Neuronal stem cell (in vitro differentiated cells): ENCODE measurements around the gene RGS6.

ENCODE experiments used
- DNase-seq: peaks from one replicate; pipeline ENCODE4 v3.0.0-alpha.2; 2013; ENCODE audit warnings: low spot score
- H2AFZ ChIP-seq: one replicate; pipeline ENCODE4 v1.6.1; 2013; ENCODE audit warnings: mild to moderate bottlenecking, low read length, inconsistent platforms
- H2AK5ac ChIP-seq: 2 replicates; pipeline ENCODE4 v1.6.1; 2013; ENCODE audit warnings: low read depth, mild to moderate bottlenecking, inconsistent platforms, low read length, moderate library complexity, mixed read lengths
- H2BK120ac ChIP-seq: 2 replicates; pipeline ENCODE4 v1.6.1; 2013; ENCODE audit warnings: low read depth, mild to moderate bottlenecking, inconsistent platforms, low read length, moderate library complexity, mixed read lengths
- H2BK12ac ChIP-seq: one replicate; pipeline ENCODE4 v1.6.1; 2013; ENCODE audit warnings: low read length, inconsistent platforms
- H2BK15ac ChIP-seq: 2 replicates; pipeline ENCODE4 v1.6.1; 2013; ENCODE audit warnings: mild to moderate bottlenecking, low read length, inconsistent platforms, mixed read lengths
- H2BK5ac ChIP-seq: one replicate; pipeline ENCODE4 v1.6.1; 2013; ENCODE audit warnings: inconsistent platforms, mild to moderate bottlenecking, low read length, moderate library complexity
- H3K14ac ChIP-seq: one replicate; pipeline ENCODE4 v1.6.1; 2013; ENCODE audit warnings: low read length, inconsistent platforms
- H3K18ac ChIP-seq: 2 replicates; pipeline ENCODE4 v1.6.1; 2013; ENCODE audit warnings: low read length, inconsistent platforms
- H3K23ac ChIP-seq: 2 replicates; pipeline ENCODE4 v1.6.1; 2013; ENCODE audit warnings: low read depth, mild to moderate bottlenecking, mixed read lengths, low read length, inconsistent platforms; ENCODE audit not compliant: poor library complexity
- H3K27ac ChIP-seq: replicated peaks from 3 replicates; pipeline ENCODE4 v1.5.1; 2013; ENCODE audit warnings: low read length, inconsistent platforms
- H3K27me3 ChIP-seq, 3 experiments: 2 replicates each; pipeline ENCODE4 v1.6.1; 2013; ENCODE audit warnings: low read length in 3 of 3, mild to moderate bottlenecking in 2 of 3, inconsistent platforms in 1 of 3, low read depth in 1 of 3, mixed read lengths in 1 of 3, moderate library complexity in 1 of 3; ENCODE audit not compliant: control insufficient read depth in 3 of 3, insufficient read depth in 3 of 3
- H3K36me3 ChIP-seq, 2 donors: replicated peaks in 1 of 2; 2 replicates each; pipeline ENCODE4 v1.6.1; 2013; ENCODE audit warnings: low read length in 2 of 2; ENCODE audit not compliant: control insufficient read depth in 2 of 2, insufficient read depth in 2 of 2
- H3K4ac ChIP-seq: 2 replicates; pipeline ENCODE4 v1.6.1; 2013; ENCODE audit warnings: inconsistent platforms, mild to moderate bottlenecking, low read length, moderate library complexity
- H3K4me1 ChIP-seq, 2 donors: 1 replicate in 1 of 2; 2 replicates in 1 of 2; pipeline ENCODE4 v1.6.1; 2013; ENCODE audit warnings: low read length in 2 of 2, low read depth in 1 of 2; ENCODE audit not compliant: control insufficient read depth in 2 of 2, insufficient read depth in 1 of 2
- H3K4me2 ChIP-seq: one replicate; pipeline ENCODE4 v1.6.1; 2013; ENCODE audit warnings: mild to moderate bottlenecking, low read length, inconsistent platforms; ENCODE audit not compliant: insufficient read depth, poor library complexity, severe bottlenecking
- H3K4me3 ChIP-seq, 2 donors: 2 replicates each; pipeline ENCODE4 v1.5.1; 2013; ENCODE audit warnings: low read length in 2 of 2, mild to moderate bottlenecking in 2 of 2, inconsistent platforms in 1 of 2, moderate library complexity in 1 of 2
- H3K79me1 ChIP-seq: one replicate; pipeline ENCODE4 v1.6.1; 2013; ENCODE audit warnings: low read depth, mild to moderate bottlenecking, inconsistent platforms, low read length, moderate library complexity
- H3K9ac ChIP-seq: one replicate; pipeline ENCODE4 v1.6.1; 2013; ENCODE audit warnings: mild to moderate bottlenecking, low read depth, low read length, inconsistent platforms; ENCODE audit not compliant: poor library complexity
- H3K9me3 ChIP-seq, 2 donors: replicated peaks in 1 of 2; 2 replicates each; pipeline versions ENCODE3 to v1.6.1; 2013; ENCODE audit warnings: low read length in 2 of 2, mild to moderate bottlenecking in 2 of 2, inconsistent platforms in 1 of 2, low read depth in 1 of 2, mixed read lengths in 1 of 2, moderate library complexity in 1 of 2; ENCODE audit not compliant: control insufficient read depth in 2 of 2, insufficient read depth in 1 of 2
- H4K8ac ChIP-seq: one replicate; pipeline ENCODE4 v1.6.1; 2013; ENCODE audit warnings: low read depth, mild to moderate bottlenecking, inconsistent platforms, low read length, moderate library complexity
- H4K91ac ChIP-seq: one replicate; pipeline ENCODE4 v1.6.1; 2013; ENCODE audit warnings: low read length, low read depth, mild to moderate bottlenecking, inconsistent platforms; ENCODE audit not compliant: poor library complexity
- whole genome bisulfite sequencing, 2 donors: extraction: QIAGEN DNeasy Blood & Tissue Kit; methylation state at CpG; one replicate each; pipeline ENCODE4 v1.1.7; 2013; ENCODE audit warnings: missing lambda C conversion rate in 2 of 2, mixed read lengths in 1 of 2; ENCODE audit not compliant: insufficient read length in 2 of 2, insufficient replicate concordance in 1 of 2; ENCODE audit errors: extremely low coverage in 2 of 2; 5-methylcytosine and 5-hydroxymethylcytosine counted together

RGS6 gene

DNA sequence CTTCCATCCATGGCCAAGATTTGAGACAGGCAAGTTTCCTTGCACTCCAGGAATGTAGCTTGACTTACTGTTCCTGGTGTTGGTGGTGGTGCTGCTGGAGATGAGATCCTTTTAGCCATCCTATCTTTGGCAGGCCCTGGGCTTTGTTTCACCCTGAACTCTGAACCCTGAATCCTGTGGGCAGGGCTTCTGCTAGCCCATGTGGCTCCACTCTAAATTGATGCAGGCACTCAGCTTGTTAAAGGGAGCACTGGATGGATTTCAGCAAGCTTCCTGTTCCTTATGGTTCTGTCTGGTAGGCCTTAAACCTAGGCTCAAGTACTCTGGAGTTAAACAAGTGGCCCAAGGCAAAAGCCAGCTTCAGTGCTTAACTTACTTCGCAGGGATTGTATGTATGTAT lies 138.2 kb downstream of the RGS6 start:
- DNase-seq, result no peak
- Histone ChIP-seq H3K4me1 (peaks cover 3 to 7% of the 10 kb centered on the region in 2 donors), H2BK15ac (no peak overlapping the region), H2AFZ (peak overlapping the region; percentile 58), H3K27me3 (no peaks in the 10 kb centered on the region), H3K4me2 (no peak overlapping the region), H3K23ac (no peak overlapping the region), H2BK5ac (no peak overlapping the region), H3K18ac (peak overlapping the region; percentile 23), H3K9ac (no peak overlapping the region), H3K14ac (no peak overlapping the region), H2AK5ac (no peak overlapping the region), H4K91ac (no peak overlapping the region), H3K4me3 (no peak overlapping the region), H3K9me3 (no peaks in the 10 kb centered on the region), H3K27ac (no peak overlapping the region), H3K4ac (no peak overlapping the region), H4K8ac (no peak overlapping the region), H3K36me3 (no peaks in the 10 kb centered on the region), H3K79me1 (no peaks in the 10 kb centered on the region), H2BK12ac (no peak overlapping the region), H2BK120ac (no peak overlapping the region)
- no CpG with 5 or more reads among the region's 1 CpG for WGBS, 2 donors

DNA sequence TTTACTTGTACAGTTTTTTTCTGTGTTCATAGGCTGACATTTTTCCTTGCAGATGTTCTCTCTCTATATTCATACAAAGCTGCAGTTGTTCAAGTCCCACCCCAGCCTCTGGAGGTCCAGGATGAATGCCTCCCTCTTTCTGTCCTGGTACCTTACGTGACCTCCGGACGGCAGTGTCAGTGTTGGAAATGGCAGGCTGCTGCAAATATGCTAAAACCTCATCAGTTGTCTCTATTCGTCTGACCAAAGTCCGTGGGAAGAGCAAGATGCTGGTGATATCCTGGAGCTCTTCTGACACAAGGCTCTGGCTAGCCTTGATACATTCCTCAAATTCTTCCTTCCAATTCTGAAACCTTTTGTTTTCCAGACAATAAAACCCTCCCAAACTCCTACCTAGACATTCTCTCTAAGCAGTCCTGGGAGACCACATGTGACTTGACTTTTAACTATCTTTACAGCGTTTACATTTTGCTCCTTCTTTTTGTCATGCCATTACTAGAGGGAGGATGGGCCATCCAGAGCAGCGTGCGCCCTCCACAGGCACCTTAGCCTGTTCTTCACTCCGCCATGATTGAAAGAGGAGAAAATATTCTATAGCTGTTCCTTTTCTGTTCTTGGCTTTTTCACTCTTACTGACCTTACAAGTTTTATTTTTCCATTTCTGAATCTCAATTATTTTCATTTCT lies 143.6 kb downstream of the RGS6 start:
- no peak overlapping the region for H2BK5ac ChIP-seq
- no peak overlapping the region for H3K23ac ChIP-seq
- H3K9ac ChIP-seq, result no peak overlapping the region
- no peak overlapping the region for H3K4me2 ChIP-seq
- peaks cover 5% of the 10 kb centered on the region in 2 donors for H3K4me1 ChIP-seq
- no peak overlapping the region for H2BK15ac ChIP-seq
- no peak overlapping the region for H3K14ac ChIP-seq
- no peak overlapping the region for H3K18ac ChIP-seq
- peak overlapping the region; percentile 71 for H3K27ac ChIP-seq
- no peak overlapping the region for H4K8ac ChIP-seq
- no peak overlapping the region for H3K4me3 ChIP-seq
- H2AK5ac ChIP-seq, result no peak overlapping the region
- no peak overlapping the region for H2BK120ac ChIP-seq
- no CpG with 5 or more reads among the region's 9 CpGs for WGBS, 2 donors
- peak overlapping the region; percentile 68 for H2AFZ ChIP-seq
- no peak overlapping the region for H3K4ac ChIP-seq
- no peak overlapping the region for H2BK12ac ChIP-seq
- H3K27me3 ChIP-seq, result no peaks in the 10 kb centered on the region
- no peaks in the 10 kb centered on the region for H3K9me3 ChIP-seq
- DNase-seq, result peak; percentile 56
- no peaks in the 10 kb centered on the region for H3K36me3 ChIP-seq
- no peak overlapping the region for H4K91ac ChIP-seq
- no peaks in the 10 kb centered on the region for H3K79me1 ChIP-seq

DNA sequence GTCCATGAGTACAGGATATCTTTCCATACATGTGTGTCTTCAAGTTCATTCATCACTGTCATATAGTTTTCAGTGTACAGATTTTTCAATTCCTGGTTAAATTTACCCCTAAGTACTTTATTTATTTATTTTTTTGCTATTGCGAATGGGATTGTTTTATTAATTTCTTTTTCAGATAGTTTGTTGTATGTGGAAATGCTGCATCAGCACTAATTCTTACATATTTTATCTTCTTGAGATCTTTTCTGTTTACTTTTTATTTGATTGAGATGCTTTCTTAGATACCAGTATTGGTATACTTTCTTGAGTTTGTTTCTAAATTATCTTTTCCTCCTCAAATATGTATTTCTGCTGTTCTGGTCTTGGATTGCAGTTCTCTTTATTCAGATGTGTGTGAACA lies 148.9 kb downstream of the RGS6 start:
- H3K4ac ChIP-seq, result no peak overlapping the region
- H3K27me3 ChIP-seq, result no peaks in the 10 kb centered on the region
- H2AK5ac ChIP-seq, result no peak overlapping the region
- no peak overlapping the region for H2BK5ac ChIP-seq
- H2BK120ac ChIP-seq, result no peak overlapping the region
- no peaks in the 10 kb centered on the region for H3K79me1 ChIP-seq
- no peak overlapping the region for H3K4me2 ChIP-seq
- no peaks in the 10 kb centered on the region for H3K36me3 ChIP-seq
- no peak overlapping the region for H3K14ac ChIP-seq
- H2BK15ac ChIP-seq, result no peak overlapping the region
- no peak overlapping the region for H4K8ac ChIP-seq
- no peak overlapping the region for H2AFZ ChIP-seq
- H4K91ac ChIP-seq, result no peak overlapping the region
- no peak overlapping the region for H3K27ac ChIP-seq
- H3K4me1 ChIP-seq, result peaks cover 0 to 2% of the 10 kb centered on the region in 2 donors
- no peak for DNase-seq
- H3K4me3 ChIP-seq, result no peak overlapping the region
- H3K23ac ChIP-seq, result no peak overlapping the region
- H3K18ac ChIP-seq, result no peak overlapping the region
- no peaks in the 10 kb centered on the region for H3K9me3 ChIP-seq
- H3K9ac ChIP-seq, result no peak overlapping the region
- WGBS, 2 donors, result no CpG with 5 or more reads among the region's 1 CpG
- no peak overlapping the region for H2BK12ac ChIP-seq

DNA sequence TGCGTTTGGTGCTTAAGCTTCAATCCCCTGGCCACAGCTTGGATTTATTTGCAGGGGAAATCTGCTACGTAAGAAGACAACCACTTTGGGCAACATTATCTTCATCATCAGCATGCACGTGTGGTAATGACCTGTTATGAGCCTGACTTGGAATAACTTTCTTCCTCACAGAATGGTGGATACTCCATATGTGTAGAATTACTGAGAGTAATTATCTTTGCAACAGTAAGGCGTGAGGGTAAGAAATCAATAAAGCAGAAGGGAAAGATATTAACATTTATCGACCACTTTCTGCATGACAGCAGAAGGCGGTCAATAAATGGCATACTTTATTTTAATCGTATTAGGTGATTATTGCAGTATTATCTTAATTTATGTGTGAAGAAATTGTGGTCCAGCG lies 152.7 kb downstream of the RGS6 start:
- H3K36me3 ChIP-seq, result no peaks in the 10 kb centered on the region

More for the DNA sequence above, 152.7 kb downstream of the RGS6 start:
- H4K8ac ChIP-seq, result no peak overlapping the region
- no peak overlapping the region for H3K9ac ChIP-seq
- H2AFZ ChIP-seq, result no peak overlapping the region
- no peak overlapping the region for H2BK120ac ChIP-seq
- H2BK12ac ChIP-seq, result no peak overlapping the region
- no peaks in the 10 kb centered on the region for H3K27me3 ChIP-seq
- no peak overlapping the region for H3K4me2 ChIP-seq
- DNase-seq, result no peak
- H3K27ac ChIP-seq, result no peak overlapping the region
- H2BK15ac ChIP-seq, result no peak overlapping the region
- H3K18ac ChIP-seq, result no peak overlapping the region
- H2BK5ac ChIP-seq, result no peak overlapping the region
- H3K23ac ChIP-seq, result no peak overlapping the region
- H3K9me3 ChIP-seq, result no peaks in the 10 kb centered on the region
- H3K4me1 ChIP-seq, result peaks cover 0 to 2% of the 10 kb centered on the region in 2 donors
- H3K4ac ChIP-seq, result no peak overlapping the region
- H3K14ac ChIP-seq, result no peak overlapping the region
- no CpG with 5 or more reads among the region's 8 CpGs for WGBS, 2 donors
- H2AK5ac ChIP-seq, result no peak overlapping the region
- no peak overlapping the region for H3K4me3 ChIP-seq
- H3K79me1 ChIP-seq, result no peaks in the 10 kb centered on the region
- H4K91ac ChIP-seq, result no peak overlapping the region
